ENCODE data around the gene POU5F1. TPM values are rescaled to one million over a fixed set of nuclear protein-coding genes. Genes with fewer than 3 reads are reported as not detected.

Gene POU5F1
- total and polyA plus RNA-seq, 9 of the 15 experiments (the other 6 are each of a cell fraction or from before 2014, with no cell fraction given) = 0.06 to 2.0 (median 0.10) TPM; not detected in 6

DNA sequence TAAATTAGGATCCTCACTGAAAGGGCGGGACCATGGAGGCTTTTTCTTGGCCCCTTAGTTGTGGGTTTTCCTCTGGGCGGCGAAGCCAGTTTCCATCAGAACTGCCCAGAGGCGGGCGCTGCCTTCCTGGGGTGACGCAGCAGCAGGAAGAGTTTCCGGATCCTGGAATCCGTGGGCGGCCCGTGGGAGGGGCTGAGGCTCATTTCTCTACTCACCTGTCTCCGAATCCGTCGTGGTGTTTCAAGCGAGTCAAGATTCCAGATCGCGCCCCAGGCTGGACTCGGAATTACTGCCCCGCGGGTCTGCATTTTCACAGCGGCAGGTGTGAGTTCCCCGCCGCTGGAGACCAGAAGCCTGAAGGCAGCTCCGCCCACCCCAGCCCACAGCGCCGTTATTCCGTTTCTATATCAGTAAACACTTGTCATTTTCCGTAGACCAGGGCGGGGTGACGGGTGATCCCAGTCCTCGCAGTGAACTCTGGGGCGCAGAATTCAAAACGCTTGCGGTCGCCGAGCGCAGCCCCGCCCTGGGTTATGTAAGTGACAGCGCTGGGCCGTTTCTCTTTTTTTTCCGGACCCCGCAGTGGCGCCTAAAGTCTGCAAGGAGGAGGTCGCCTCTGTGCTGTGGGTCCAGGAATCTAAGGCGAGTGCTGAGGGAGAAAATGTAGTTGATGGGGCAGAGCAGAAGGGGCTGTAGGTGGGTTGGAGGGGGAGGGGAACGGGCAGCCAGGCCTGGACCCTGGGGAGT lies 27.2 kb upstream of the POU5F1 start (continued):
- TF ChIP-seq ZNF407 (IDR thresholded peaks at IDR 0.05; ENCODE audit: low read depth) = peak; percentile 68; the same call in 1 of the 2 replicates
- peak; percentile 70 for TF ChIP-seq TBP (optimal IDR thresholded peaks at IDR 0.05; ENCODE audit: low read depth, low read length)
- 0 out of 2 replicates have a peak, but pooled peaks have one; percentile 11 for TF ChIP-seq ADNP (tag; IDR thresholded peaks at IDR 0.05)
- peak; percentile 21; the same call in 1 of the 2 replicates for TF ChIP-seq ZEB2 (IDR thresholded peaks at IDR 0.05)
- TF ChIP-seq ZNF586 (CRISPR knock-in tag; conservative IDR thresholded peaks at IDR 0.05) = no peak
- TF ChIP-seq, protein P1, sequence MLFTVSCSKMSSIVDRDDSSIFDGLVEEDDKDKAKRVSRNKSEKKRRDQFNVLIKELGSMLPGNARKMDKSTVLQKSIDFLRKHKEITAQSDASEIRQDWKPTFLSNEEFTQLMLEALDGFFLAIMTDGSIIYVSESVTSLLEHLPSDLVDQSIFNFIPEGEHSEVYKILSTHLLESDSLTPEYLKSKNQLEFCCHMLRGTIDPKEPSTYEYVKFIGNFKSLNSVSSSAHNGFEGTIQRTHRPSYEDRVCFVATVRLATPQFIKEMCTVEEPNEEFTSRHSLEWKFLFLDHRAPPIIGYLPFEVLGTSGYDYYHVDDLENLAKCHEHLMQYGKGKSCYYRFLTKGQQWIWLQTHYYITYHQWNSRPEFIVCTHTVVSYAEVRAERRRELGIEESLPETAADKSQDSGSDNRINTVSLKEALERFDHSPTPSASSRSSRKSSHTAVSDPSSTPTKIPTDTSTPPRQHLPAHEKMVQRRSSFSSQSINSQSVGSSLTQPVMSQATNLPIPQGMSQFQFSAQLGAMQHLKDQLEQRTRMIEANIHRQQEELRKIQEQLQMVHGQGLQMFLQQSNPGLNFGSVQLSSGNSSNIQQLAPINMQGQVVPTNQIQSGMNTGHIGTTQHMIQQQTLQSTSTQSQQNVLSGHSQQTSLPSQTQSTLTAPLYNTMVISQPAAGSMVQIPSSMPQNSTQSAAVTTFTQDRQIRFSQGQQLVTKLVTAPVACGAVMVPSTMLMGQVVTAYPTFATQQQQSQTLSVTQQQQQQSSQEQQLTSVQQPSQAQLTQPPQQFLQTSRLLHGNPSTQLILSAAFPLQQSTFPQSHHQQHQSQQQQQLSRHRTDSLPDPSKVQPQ (CRISPR knock-in tag; IDR thresholded peaks at IDR 0.05; ENCODE audit: borderline replicate concordance) = no peak
- peak; percentile 78 for TF ChIP-seq CEBPB (tag; IDR thresholded peaks at IDR 0.05)
- no peak for TF ChIP-seq CCAR2 (IDR thresholded peaks at IDR 0.05; ENCODE audit: low read depth, low read length)
- TF ChIP-seq NRF1 (conservative IDR thresholded peaks at IDR 0.05 in 1 of 2, IDR thresholded peaks at IDR 0.05 in 1 of 2) = peak; percentile 81 to 83
- no peak for TF ChIP-seq ARID2 (IDR thresholded peaks at IDR 0.05)
- TF ChIP-seq CBFA2T2 (conservative IDR thresholded peaks at IDR 0.05) = no peak
- no peak for TF ChIP-seq MECOM (CRISPR knock-in tag; IDR thresholded peaks at IDR 0.05)
- no peak for TF ChIP-seq ZNF274 (IDR thresholded peaks at IDR 0.05; ENCODE audit: borderline replicate concordance, low read depth, low read length)
- TF ChIP-seq ATF6 (CRISPR knock-in tag; IDR thresholded peaks at IDR 0.05) = no peak; the same call in 1 of the 2 replicates
